Activated CD4-positive, CD25-positive, alpha-beta regulatory T cell treated with anti-CD3 and anti-CD28 coated beads, Interleukin-2, amount 50 U/mL, for 16 hours (primary cell): ENCODE measurements around the gene JHY.
A peak's percentile ranks its signal among the peaks of the same experiment; 100 is the strongest.
"Not testable (repeated sequence)": the region's sequence is repeated elsewhere in the genome, so short reads cannot be mapped to it uniquely, and the experiment has no call there.

Experiments used
- DNase-seq: peaks from one replicate; pipeline ENCODE4 v3.0.0-alpha.2; 2020; ENCODE audit warnings: low read depth, low spot score

JHY gene

DNA sequence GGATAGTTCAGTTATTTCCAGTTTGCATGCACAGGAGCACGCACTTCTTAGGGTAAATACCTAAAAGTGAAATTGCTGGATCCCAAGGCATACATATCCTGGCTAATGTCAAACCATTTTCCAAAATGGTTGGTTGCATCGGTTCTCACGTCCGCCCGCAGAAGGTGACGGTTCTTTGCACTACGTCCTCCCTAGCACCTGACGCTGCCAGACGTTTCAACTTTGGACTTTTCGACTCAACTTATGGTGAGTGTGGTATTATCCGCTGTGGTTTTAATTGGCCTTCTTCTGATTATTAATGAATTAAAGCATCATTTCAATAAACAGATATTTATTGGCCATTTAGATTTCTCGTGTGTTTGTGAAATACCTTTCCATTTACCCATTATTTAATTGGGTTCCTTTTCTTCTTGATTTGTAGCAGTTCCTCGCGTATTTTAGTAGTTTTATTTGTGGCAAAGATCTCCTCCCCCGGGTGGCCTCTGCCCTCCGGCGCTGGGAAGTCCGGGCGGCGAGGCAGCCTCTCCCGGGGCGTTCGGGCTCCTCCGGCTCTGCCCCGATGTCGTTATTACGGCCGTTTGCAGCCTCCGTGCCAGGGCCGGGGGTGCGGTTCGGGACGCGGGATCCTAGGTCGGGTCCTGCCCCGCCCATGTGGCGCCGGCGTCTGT is at the start of gene JHY:
Gene JHY, plus strand, starts transcription at position 571 of the 668 bp plus-strand sequence. CDS start 3,091 bp downstream, outside the sequence.
- no peak for DNase-seq

GRCh38 chr11:122833846-122834464 is 48.6 kb upstream of the JHY start:
- no peak for DNase-seq

- DNase-seq: no peak
Measured at GRCh38 chr11:122836916-122837315, 45.6 kb upstream of the JHY start.

DNA sequence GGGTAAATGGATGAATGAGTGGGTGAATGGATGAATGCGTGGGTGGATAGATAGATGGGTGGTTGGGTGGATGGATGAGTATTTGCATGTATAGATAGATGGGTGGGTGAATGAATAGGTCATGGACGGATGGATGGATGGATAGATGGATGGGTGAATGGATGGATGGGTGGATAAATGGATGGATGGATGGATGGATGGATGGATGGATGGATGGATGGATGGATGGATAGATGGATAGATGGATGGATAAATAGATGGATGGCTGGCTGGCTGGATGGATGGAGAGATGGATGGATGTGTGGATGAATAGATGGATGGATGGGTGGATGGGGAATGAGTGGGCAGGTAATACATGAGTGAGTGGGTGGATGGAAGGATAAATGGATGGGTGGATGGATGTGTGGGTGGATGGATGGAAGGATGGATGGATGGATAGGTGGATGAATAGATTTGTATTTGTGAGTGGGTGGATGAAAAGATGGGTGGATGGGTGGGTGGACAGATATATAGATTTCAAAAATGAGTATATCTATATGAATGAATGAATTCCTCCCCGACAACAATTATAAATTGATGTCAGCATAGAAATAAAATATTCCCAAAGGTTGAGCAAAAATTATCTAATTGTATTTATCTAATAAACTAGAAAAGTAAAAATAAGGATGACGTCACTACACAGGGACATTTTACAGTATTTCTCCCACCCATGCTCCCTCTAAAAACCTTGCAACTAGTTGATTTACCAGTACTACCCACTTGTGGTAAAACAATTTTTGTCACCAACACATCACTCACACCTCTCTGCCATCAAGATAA is 44.8 kb upstream of the JHY start:
- DNase-seq: no peak

DNA sequence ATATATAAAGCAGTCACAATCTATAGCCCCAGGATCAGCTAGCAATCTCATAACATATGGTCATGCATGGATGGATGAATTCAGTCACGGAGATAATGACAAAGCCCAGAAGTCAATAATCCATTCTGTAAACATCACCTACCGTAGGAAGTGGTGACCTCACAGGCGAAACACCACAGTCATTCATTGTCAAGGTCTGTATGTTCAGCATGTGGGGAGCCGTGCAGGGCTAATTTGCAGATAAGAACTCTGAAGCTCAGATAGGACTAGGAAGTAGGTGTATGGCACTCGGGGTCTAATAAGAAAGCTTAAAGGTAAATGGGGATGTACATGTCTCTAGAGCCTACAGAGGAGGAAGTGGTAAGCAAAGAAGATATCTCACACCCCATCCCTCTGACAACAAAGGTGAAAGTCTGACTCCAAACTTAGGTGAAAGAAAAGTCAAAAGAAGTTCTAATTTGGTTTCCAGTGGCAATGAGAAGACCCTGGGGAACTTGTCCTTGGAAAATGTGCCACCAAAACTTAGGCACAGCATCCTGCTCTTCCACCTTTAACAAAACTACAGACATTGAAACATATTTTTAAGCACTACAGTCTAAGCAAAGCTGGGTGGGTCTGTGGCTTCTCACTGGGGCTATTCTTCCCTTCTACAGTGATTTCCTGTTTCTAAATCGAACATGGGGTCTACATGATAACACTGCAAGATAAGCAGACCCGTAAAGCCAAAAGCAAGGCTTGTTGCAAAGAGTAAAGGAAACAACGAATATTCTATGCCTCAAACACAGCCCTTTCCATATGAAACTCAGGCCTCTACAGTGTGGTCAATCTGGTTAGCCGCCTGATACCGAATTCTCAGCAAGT is 39.0 kb upstream of the JHY start:
- DNase-seq: no peak

DNA sequence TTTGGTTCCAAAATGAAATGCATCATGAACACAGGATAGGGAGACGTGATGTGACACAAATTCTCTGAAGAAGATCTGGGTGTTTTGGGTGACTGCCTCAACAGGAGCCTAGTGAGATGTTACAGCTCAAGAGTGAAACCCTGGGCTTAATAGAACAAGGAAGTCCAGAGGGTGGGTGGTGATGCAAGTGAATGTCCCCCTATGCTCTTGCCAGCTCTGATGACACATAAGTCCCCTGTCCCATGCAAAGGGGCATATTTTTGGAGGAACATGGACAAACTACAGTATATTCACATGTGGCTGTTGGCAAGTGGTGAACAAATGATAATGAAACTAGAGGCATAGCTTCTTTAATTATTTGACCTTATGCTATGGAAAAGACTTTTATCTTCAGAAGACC is 35.1 kb upstream of the JHY start:
- no peak for DNase-seq

- no peak for DNase-seq
Measured at GRCh38 chr11:122848186-122848585, 34.4 kb upstream of the JHY start.

- DNase-seq: no peak
Measured at GRCh38 chr11:122850076-122850631, 32.4 kb upstream of the JHY start.

DNA sequence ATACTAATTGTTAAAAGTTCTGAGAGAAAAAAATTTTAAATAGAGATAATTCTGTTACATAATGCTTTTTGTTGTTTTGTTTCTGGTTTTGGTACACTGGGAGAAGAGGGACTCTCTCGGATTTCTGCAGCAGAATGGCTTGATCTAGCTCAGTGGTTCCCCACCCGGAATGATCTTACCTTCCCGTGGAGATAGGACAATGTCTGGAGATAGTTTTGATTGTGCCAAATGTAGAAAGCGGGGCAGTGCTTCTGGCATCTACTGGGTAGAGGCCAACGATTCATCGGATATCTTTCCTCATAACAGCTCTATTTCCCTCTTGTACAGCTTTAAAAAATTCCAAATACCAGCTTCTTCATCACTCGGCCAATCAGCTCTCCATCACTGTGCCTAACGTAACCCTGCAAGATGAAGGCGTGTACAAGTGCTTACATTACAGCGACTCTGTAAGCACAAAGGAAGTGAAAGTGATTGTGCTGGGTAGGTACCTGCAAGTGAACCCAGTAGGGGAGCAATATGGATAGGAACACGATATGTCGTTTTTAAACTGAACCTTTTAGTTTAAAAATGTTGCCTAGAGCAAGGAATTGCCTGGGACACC is 31.1 kb upstream of the JHY start:
- no peak for DNase-seq

- no peak for DNase-seq
Measured at GRCh38 chr11:122852074-122852795, 30.3 kb upstream of the JHY start.

DNA sequence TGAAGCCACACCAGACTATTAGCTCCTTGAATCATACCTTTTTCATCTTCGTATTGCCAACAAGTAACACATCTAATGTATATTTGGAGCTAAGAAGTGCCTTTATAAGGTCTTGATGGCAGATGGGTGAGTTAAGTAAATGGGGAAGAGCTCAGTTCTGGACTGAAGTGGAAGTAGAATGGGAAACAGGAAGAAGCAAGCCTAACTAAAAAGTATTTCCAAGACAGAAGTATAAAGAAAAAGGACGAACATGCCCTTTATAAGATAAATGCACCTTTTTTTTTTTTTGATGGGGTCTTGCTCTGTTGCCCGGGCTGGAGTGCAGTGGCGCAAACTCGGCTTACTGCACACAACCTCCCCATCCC is 29.8 kb upstream of the JHY start:
- no peak for DNase-seq

- DNase-seq: no peak
Measured at GRCh38 chr11:122853261-122853660, 29.3 kb upstream of the JHY start.

GRCh38 chr11:122853971-122854446 is 28.6 kb upstream of the JHY start:
- peak; percentile 15 for DNase-seq

- no peak for DNase-seq
Measured at GRCh38 chr11:122861631-122862030, 20.9 kb upstream of the JHY start.

GRCh38 chr11:122862091-122862490 is 20.5 kb upstream of the JHY start:
- DNase-seq: no peak

DNA sequence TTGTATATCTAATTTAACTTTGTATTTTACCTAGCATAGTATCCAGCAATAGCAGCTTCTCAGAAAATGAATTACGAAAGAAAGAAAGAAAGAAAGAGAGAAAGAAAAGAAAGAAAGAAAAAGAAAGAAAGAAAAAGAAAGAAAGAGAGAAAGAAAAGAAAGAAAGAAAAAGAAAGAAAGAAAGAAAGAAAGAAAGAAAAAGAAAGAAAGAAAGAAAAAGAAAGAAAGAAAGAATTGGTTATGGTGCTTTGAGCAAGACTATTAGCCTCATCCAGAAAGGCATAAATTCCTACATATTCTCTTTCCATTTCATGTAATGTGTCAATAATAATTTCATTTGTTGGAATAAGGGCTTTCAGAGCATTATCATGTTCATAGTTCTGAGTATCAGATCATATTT is 19.4 kb upstream of the JHY start:
- DNase-seq: not testable (repeated sequence)

- DNase-seq: no peak
Measured at GRCh38 chr11:122863704-122864326, 18.7 kb upstream of the JHY start.

GRCh38 chr11:122864386-122865115 is 18.0 kb upstream of the JHY start:
- DNase-seq: no peak

DNA sequence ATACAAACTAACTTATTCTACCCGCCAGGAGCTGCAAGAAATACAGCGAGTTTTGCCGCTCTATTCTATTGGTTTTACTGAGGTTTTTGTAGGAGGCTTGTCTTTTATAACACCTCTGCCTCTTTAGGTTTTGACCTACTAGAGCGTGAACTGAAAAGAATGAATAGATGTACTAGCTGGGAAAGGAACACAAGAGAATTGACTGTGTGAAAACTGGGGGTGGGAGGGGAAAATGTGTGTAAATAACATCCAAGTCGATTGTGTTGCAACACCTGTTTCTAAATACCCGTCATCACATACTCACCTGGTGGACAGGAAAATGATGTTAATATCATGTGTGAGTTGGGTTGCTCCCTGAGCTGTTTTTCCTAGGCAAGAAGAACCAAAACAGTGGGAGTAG is 12.9 kb upstream of the JHY start:
- no peak for DNase-seq
